Retinal pigment epithelial cell (primary cell): ENCODE data around the gene DYNLRB1.
A peak's percentile ranks its signal among the peaks of the same experiment; 100 is the strongest.

Experiments used
- DNase-seq: peaks from one replicate; pipeline ENCODE4 v3.0.0-alpha.2; 2010; ENCODE audit warnings: low read depth
- H3K4me3 ChIP-seq: 2 replicates; pipeline ENCODE4 v1.5.1; 2011; ENCODE audit warnings: mild to moderate bottlenecking, low read length, control low read depth, moderate library complexity
- CTCF ChIP-seq: conservative IDR thresholded peaks from 2 replicates; pipeline ENCODE4 v1.5.1; 2011; ENCODE audit warnings: low read depth, low read length, control low read depth, inconsistent platforms

Gene DYNLRB1

GRCh38 chr20:34525342-34525708, 9.1 kb downstream of the DYNLRB1 start:
- H3K4me3 ChIP-seq = no peak overlapping the region
- no peak for TF ChIP-seq CTCF
- no peak for DNase-seq

- TF ChIP-seq CTCF = no peak
- DNase-seq = peak; percentile 90
- H3K4me3 ChIP-seq = no peak overlapping the region
Observed at GRCh38 chr20:34525709-34526416, 9.6 kb downstream of the DYNLRB1 start.

- H3K4me3 ChIP-seq = no peak overlapping the region
- no peak for DNase-seq
- TF ChIP-seq CTCF = no peak
Observed at GRCh38 chr20:34526466-34526865, 10.2 kb downstream of the DYNLRB1 start.

GRCh38 chr20:34527016-34527415, 10.8 kb downstream of the DYNLRB1 start:
- no peak for TF ChIP-seq CTCF
- no peak overlapping the region for H3K4me3 ChIP-seq
- no peak for DNase-seq

GRCh38 chr20:34528921-34529297, 12.7 kb downstream of the DYNLRB1 start:
- no peak overlapping the region for H3K4me3 ChIP-seq
- DNase-seq = no peak
- no peak for TF ChIP-seq CTCF

- no peak overlapping the region for H3K4me3 ChIP-seq
- no peak for DNase-seq
- TF ChIP-seq CTCF = no peak
Observed at GRCh38 chr20:34529742-34530141, 13.5 kb downstream of the DYNLRB1 start.

- TF ChIP-seq CTCF = no peak
- no peak for DNase-seq
- H3K4me3 ChIP-seq = no peak overlapping the region
Observed at GRCh38 chr20:34530342-34530741, 14.1 kb downstream of the DYNLRB1 start.
